Ectodermal cell (in vitro differentiated cells): ENCODE results near the gene CD93.
A peak's percentile ranks its signal among the peaks of the same experiment; 100 is the strongest.

Source experiments
- H3K27ac ChIP-seq: 2 replicates; pipeline ENCODE4 v1.7.0; 2013; ENCODE audit warnings: mild to moderate bottlenecking, low read depth, low read length; ENCODE audit not compliant: insufficient read depth, poor library complexity, severe bottlenecking
- H3K27me3 ChIP-seq: 2 replicates; pipeline ENCODE4 v1.7.0; 2013; ENCODE audit warnings: mild to moderate bottlenecking, low read length; ENCODE audit not compliant: insufficient read depth, control insufficient read depth, poor library complexity, severe bottlenecking
- H3K36me3 ChIP-seq: one replicate; pipeline ENCODE4 v1.7.0; 2013; ENCODE audit warnings: low read length; ENCODE audit not compliant: control insufficient read depth, insufficient read depth
- H3K4me1 ChIP-seq: one replicate; pipeline ENCODE4 v1.7.0; 2013; ENCODE audit warnings: low read length; ENCODE audit not compliant: control insufficient read depth, insufficient read depth
- H3K4me3 ChIP-seq: 2 replicates; pipeline ENCODE4 v1.7.0; 2013; ENCODE audit warnings: low read depth, low read length, control low read depth; ENCODE audit not compliant: insufficient read depth
- H3K9me3 ChIP-seq: 2 replicates; pipeline ENCODE4 v1.7.0; 2013; ENCODE audit warnings: mild to moderate bottlenecking, low read length, moderate library complexity; ENCODE audit not compliant: control insufficient read depth
- WGBS, 2 experiments: methylation state at CpG; one replicate each; pipeline ENCODE4 v1.1.7; 2013; ENCODE audit warnings: missing lambda C conversion rate in 2 of 2; 5-methylcytosine and 5-hydroxymethylcytosine counted together

CD93 gene

GRCh38 chr20:23036371-23036770 lies 49.8 kb downstream of the CD93 start:
- Histone ChIP-seq H3K27ac (no peak overlapping the region), H3K36me3 (no peaks in the 10 kb centered on the region), H3K27me3 (peaks cover 61% of the 10 kb centered on the region), H3K4me3 (no peak overlapping the region), H3K9me3 (no peaks in the 10 kb centered on the region), H3K4me1 (no peaks in the 10 kb centered on the region)
- 96 to 97% methylated on average over 11 of the region's 11 CpGs for WGBS, 2 experiments

- Histone ChIP-seq H3K27me3 (peaks cover 61% of the 10 kb centered on the region), H3K4me3 (peak overlapping the region; percentile 25)
- 94 to 95% methylated on average over 41 of the region's 41 CpGs for WGBS, 2 experiments
These were observed 50.4 kb downstream of the CD93 start for GRCh38 chr20:23035731-23036130.

DNA sequence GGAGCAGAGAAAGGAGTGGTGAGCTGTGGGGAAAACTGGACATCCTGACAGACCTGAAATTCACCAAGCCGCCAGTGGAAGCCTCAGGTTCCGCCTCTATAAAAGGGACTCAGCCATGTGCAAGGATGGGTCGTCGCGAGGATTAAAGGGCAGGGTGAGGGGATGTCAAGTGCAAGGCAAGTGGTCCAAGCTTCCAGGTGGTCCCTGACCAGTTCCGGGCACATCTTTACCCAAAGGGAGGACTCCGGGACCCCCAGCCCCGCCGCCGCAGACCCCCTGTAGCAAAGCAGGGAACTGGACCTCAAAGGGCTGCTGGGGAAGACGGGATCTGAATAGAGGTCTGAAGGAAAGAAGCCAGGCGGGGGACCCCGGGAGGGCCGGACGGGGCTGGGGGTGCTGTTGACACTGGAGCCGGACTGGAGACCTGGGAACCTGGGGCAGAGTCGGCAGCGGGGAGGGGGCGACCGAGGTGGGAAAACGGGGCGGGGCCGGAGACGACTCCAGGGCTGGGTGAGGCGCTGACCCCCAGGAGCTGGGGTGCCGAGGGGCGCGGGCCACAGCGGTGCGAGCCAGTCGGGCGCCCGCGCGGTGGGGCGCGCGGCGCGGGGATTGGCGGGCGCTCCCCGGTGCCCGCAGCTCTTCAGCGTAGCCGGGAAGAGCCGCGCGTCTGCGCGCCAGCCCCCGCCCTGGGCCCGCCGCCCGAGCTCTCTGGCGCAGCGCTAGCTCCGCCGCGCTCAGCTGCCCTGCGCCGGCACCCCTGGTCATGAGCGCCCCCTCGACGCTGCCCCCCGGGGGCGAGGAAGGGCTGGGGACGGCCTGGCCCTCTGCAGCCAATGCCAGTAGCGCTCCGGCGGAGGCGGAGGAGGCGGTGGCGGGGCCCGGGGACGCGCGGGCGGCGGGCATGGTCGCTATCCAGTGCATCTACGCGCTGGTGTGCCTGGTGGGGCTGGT lies 51.1 kb downstream of the CD93 start, which contains the start of gene SSTR4:
Gene SSTR4, plus strand, starts transcription at position 592 of the 951 bp plus-strand sequence. Its CDS starts 172 bp downstream, at position 764.
- 23 to 24% methylated on average over 83 of the region's 83 CpGs for WGBS, 2 experiments
- peaks cover 61% of the 10 kb centered on the region for H3K27me3 ChIP-seq

More at GRCh38 chr20:23035731-23036130, 50.4 kb downstream of the CD93 start:
- Histone ChIP-seq H3K9me3 (no peaks in the 10 kb centered on the region), H3K27ac (no peak overlapping the region), H3K36me3 (no peaks in the 10 kb centered on the region), H3K4me1 (no peaks in the 10 kb centered on the region)

GRCh38 chr20:23033918-23034317 lies 52.2 kb downstream of the CD93 start:
- no peaks in the 10 kb centered on the region for H3K4me1 ChIP-seq
- H3K27ac ChIP-seq: no peak overlapping the region
- whole genome bisulfite sequencing, 2 experiments: 83 to 90% methylated on average over 4 of the region's 4 CpGs
- H3K4me3 ChIP-seq: no peak overlapping the region
- H3K36me3 ChIP-seq: no peaks in the 10 kb centered on the region
- peaks cover 61% of the 10 kb centered on the region for H3K27me3 ChIP-seq
- no peaks in the 10 kb centered on the region for H3K9me3 ChIP-seq

More for the DNA sequence above, 51.1 kb downstream of the CD93 start, which contains the start of gene SSTR4:
- Histone ChIP-seq H3K9me3 (no peaks in the 10 kb centered on the region), H3K36me3 (no peaks in the 10 kb centered on the region), H3K4me3 (peak within 1 kb of the TSS; percentile 25), H3K27ac (no peak within 1 kb of the TSS), H3K4me1 (no peaks in the 10 kb centered on the region)

GRCh38 chr20:23032750-23033078 lies 53.4 kb downstream of the CD93 start:
- Histone ChIP-seq H3K4me1 (no peaks in the 10 kb centered on the region), H3K27ac (no peak overlapping the region), H3K4me3 (no peak overlapping the region), H3K9me3 (no peaks in the 10 kb centered on the region), H3K27me3 (peaks cover 49% of the 10 kb centered on the region), H3K36me3 (no peaks in the 10 kb centered on the region)
- 94 to 96% methylated on average over 5 of the region's 5 CpGs for WGBS, 2 experiments

- Histone ChIP-seq H3K4me1 (no peaks in the 10 kb centered on the region), H3K4me3 (no peak overlapping the region), H3K36me3 (no peaks in the 10 kb centered on the region), H3K9me3 (no peaks in the 10 kb centered on the region), H3K27me3 (peaks cover 44% of the 10 kb centered on the region), H3K27ac (no peak overlapping the region)
- 92 to 93% methylated on average over 6 of the region's 6 CpGs for WGBS, 2 experiments
These were observed 53.9 kb downstream of the CD93 start for GRCh38 chr20:23032056-23032749.

- no peaks in the 10 kb centered on the region for H3K9me3 ChIP-seq
- no peak overlapping the region for H3K4me3 ChIP-seq
- H3K36me3 ChIP-seq: no peaks in the 10 kb centered on the region
- H3K4me1 ChIP-seq: no peaks in the 10 kb centered on the region
- H3K27ac ChIP-seq: no peak overlapping the region
- H3K27me3 ChIP-seq: peaks cover 36% of the 10 kb centered on the region
- WGBS, 2 experiments: 95% methylated on average over 6 of the region's 6 CpGs
These were observed 54.8 kb downstream of the CD93 start for GRCh38 chr20:23031346-23031745.
